ENCODE results near the gene TCL1B. TPM values are rescaled to one million over a fixed set of nuclear protein-coding genes. Genes with fewer than 3 reads are reported as not detected.
"Not testable (repeated sequence)": the region's sequence is repeated elsewhere in the genome, so short reads cannot be mapped to it uniquely, and the experiment has no call there.

The TCL1B gene
- not detected in 2 replicates for total RNA-seq

DNA sequence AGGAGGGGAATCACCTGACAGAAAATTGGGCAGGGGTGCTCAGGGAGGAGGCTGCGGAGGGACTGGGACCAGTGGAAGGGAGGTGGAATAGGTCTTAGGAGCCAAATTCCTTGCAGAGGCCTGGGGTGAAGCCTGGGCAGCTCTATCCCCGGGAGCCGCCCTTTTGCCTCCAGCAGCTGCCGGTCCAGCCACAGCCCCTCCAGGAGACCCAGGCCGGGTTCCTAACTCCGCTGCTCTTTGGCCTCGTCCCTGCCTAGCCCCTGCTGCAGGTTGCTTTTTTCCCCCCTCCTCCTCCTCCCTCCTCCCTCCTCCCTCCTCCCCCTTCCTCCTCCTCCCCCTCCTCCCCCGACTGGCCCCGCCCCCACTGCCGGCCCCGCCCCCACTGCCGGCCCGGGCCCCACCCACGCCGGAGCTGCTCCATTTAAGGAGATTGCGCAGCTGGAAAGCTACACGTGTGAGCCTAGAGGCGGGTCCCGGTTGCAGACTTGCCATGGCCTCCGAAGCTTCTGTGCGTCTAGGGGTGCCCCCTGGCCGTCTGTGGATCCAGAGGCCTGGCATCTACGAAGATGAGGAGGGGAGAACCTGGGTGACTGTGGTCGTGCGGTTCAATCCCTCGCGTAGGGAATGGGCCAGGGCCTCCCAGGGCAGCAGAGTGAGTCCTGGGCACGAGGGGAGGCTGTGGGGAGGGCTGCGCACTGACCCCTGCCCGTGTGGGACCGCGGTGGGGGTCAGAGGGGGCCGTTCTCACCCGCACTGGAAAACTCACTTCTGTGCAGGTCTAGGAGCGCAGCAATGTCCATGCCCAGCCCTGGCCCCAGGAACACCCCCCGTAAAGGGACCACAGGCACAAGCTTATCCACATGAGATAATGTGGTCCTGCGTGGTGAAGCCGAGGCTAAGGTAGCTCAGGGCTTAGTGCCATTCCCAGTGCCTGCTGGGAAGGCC lies at the start of gene TCL1B:
Gene TCL1B (plus strand): TSS at position 449 of the 945 bp plus-strand sequence. CDS start 42 bp downstream, at position 491.
- DNase-seq (ENCODE audit: low read depth in 2 of 2): no peak

DNA sequence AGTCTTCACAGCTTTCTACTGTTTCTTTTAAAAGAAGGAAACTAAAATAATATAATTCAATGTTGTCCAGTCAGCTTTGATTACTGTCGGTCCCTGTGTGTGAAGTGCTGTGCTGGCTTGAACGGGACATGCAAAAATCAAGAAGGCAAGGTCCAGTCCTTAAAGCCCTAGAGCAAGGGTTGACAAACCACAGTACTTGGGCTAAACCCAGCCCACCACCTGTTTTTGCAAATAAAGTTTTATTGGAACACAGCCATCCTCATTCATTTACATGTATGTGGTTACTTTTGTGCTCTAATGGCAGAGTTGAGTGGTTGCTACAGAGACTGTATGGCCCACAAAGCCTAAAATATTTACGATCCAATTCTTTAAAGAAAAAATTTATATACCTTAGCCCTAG lies 41.2 kb upstream of the TCL1B start:
- DNase-seq (ENCODE audit: low read depth in 2 of 2): no peak

DNA sequence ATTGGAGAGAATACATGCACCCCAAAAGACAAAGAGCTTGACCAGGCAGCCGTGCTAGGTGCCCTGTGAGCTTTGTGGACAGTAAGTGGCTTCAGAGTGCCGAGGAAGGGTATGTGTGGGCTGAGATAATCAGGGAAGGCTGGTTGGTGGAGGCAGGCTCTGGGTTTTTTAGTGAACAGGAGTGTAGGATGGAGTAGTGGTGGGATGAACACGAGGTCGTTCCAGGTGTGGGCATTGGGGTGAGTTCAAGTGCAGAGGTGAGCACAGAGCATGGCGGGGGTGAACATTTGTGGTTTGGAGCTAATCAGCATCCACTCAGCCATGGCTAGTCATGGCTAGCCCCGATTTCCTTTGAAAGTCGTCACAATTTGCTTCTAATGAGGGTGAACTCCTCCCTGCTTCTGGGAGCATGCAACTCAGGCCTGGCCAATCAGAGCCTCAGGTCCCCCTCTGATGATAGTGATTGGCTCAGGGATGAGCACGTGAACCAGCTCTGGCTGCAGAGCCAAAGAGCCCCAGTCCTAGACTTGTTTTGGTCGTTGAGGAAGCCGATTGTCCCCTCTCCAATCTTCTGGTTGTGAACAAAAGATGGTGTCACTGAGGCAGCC lies 40.7 kb upstream of the TCL1B start:
- DNase-seq (ENCODE audit: low read depth in 2 of 2): no peak

DNA sequence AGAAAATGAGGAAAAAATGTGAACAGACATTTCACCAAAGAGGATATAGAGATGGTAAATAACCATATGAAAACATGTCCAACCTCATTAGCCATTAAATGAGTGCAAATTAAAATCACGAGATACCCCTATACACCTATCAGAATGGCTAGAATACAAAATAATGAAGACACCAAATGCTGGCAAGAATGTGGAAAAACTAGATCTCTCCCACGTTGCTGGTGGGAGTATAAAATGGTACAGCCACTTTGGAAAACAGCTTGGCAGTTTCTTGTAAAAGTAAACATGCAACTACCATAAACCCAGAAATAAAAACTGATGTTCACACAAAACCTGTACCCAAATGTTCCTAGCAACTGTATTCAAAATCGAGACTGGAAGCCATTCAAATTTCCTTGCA lies 38.3 kb upstream of the TCL1B start:
- no peak for DNase-seq (ENCODE audit: low read depth in 2 of 2)

GRCh38 chr14:95649230-95649629 lies 37.0 kb upstream of the TCL1B start:
- no peak for DNase-seq (ENCODE audit: low read depth in 2 of 2)

DNA sequence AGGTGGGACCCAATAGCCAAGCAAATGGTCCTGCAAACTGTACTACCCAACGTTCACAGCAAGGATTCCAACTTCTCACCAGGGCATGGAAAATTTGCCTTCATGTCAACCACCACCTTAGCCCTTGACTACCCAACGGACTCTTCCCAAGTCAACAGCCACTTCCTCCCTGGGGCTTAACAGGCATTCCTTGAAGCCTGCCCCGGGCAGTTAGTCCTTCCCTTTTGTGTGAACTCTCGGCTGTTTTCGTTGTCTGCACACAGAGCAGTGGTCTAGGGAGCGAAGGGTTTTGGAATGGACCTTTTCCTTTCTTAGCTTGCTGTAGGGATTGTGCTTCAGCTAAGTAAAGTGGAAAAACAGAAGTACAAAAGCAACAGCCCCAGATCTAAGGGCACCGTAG lies 35.2 kb upstream of the TCL1B start:
- no peak for DNase-seq (ENCODE audit: low read depth in 2 of 2)

DNA sequence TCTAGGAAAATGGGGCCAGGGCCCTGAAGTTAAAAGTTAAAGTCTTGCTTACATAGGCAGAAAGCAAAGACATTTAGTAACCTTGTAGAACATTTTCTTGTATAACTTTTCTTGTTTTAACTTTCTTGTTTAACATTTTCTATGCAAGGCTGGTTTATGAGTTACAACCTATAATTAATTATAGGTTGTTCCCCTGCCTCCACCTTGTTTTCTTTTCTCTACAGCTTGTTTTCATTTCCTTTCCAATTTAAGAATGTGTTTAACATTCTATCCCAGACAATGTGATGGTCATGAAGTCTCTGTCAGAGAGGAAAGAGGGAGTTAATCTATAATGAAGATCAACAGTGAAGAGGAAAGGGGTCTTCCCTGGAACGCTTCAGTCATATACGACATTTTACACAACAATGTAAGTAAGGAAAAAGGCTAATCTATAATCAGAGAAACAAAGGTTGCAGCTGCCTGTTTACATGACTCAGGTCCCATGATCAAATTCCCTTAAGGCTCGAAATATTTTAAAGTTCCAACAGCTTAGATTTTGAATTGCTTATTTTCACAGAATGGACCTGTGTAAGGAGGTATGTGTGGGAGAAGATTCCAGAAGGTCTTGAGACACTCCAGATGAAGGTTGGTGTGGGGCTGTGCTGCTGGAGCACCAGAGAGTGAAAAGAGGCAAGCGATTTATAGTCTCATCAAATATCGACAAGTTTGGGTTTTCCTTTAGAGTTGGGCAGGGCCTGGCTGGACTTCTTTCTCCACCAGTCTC lies 34.2 kb upstream of the TCL1B start:
- no peak for DNase-seq (ENCODE audit: low read depth in 2 of 2)

DNA sequence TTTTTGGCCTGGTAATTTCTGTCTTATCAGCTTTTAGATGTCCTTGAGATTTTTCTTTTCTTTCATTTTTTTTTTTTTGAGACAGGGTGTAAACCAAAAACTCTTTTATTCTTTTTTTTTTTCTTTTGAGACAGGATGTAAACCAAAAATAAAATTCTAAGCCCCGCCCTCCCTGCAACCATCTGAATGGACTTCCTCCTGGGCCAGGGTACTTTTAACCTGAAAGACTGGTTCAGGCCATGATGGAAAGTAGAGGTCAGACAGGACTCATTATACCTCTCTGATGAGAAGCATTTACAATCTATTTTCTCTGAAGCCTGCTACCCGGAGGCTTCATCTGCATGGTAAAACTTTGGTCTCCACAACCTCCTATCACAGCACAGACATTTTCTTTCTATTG lies 33.5 kb upstream of the TCL1B start:
- DNase-seq (ENCODE audit: low read depth in 2 of 2): no peak

DNA sequence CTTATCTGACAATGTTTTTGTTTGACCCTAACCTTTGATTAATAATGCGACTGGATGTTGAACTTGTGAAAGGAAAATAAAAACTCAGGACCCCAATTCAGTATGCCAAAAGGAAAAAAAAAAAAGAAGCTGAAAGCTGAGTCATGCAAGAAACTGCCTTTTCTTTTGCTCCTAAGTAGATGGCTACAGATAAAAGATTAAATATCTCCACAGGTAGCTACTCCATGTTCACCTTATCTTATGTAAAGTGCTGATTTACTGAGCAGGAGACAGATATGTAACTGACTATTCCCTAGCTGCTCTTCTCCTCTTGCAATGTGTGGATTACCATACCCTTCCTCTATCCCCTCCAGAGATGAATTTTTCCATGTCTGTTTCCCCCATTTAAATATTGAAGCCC lies 30.8 kb upstream of the TCL1B start:
- DNase-seq (ENCODE audit: low read depth in 2 of 2): no peak

- no peak for DNase-seq (ENCODE audit: low read depth in 2 of 2)
These were observed 29.6 kb upstream of the TCL1B start for GRCh38 chr14:95656634-95657033.

- DNase-seq (ENCODE audit: low read depth in 2 of 2): no peak
These were observed 28.8 kb upstream of the TCL1B start for GRCh38 chr14:95657454-95657853.

DNA sequence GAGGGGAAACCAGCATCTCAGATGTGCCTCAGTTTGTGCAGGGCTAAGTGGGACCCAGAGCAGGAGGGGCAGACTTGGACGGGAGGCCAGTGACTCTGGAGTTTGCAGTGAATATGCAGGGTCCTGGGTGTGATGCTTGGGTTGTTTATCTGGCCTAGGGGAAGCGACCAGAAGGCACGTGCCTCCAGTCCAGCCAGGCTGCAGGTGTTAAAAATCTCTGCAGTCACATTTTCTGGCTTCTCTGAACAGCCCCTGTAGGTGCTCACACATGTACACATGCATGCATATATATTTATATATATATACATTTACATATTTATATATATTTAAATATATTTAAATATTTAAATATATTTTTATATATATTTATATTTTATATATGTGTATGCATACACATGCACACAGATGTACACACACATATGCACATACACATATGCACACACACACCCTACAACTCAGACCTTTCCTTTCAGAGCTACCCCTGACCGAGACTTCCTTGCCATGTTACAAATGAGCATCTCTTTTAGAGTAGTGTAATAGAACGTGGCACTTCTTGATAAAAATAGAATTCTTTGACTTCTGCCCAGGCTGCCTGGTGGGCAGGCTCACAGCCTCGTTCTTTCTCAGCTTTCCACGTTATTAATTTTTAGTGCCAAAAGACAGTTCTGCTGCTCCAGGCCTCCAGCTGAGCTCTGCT lies 26.8 kb upstream of the TCL1B start:
- DNase-seq (ENCODE audit: low read depth in 2 of 2): no peak

DNA sequence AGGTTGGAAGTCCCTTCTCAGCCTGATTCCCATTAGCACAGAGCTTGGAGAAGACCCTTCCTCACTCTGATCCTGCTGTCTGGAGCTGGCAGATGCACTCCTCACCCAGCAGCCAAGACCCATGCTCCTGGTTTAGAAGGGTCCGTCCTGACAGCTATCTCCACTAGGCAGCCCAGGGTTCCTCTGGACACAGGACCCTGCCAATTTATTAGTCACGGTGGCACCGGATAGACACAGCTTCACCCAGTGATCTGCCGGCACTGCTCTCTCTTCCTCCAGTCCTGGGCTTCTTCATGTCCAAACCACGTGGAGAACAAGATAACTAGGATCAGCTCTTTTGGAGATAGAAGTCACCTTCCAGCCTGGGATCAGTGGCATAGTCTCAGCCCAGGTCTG lies 26.2 kb upstream of the TCL1B start:
- DNase-seq (ENCODE audit: low read depth in 2 of 2): no peak

- no peak for DNase-seq (ENCODE audit: low read depth in 2 of 2)
These were observed 25.3 kb upstream of the TCL1B start for GRCh38 chr14:95660651-95661515.

DNA sequence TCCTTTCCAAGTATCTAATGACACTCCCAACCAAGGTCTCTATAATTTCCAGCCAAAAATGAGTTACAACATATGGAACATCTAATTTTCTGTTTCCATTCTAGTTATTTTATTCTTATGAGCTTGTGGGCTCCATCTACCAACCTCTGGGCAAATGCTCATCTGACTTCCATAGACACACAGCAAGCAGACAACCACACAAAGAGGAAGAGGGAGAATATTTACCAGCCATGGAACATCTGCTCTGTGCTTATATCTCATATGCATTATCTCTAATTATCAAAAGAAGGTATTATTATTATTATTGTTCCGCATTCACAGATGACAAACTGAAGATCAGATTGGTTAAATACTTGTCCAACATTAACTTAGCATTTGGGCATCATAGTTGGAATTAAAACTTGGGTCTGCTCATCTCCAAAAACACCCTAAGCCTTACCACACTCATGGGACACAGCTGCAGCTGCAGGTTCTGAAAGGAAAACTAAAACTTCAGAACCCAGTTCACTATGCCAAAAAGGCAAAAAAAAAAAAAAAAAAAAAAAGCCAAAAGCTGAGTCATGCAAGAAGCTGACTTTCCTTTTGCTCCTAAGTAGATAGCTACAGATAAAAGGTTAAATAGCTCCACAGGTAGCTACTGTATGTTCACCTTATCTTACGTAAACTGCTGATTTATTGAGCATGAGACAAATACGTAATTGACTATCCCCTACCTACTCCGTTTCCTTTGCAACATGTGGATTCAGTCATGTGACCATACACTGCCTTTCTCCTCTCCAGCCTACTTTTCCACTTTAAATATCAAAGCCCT lies 23.6 kb upstream of the TCL1B start:
- no peak for DNase-seq (ENCODE audit: low read depth in 2 of 2)

GRCh38 chr14:95663226-95663797 lies 22.9 kb upstream of the TCL1B start:
- no peak for DNase-seq (ENCODE audit: low read depth in 2 of 2)

DNA sequence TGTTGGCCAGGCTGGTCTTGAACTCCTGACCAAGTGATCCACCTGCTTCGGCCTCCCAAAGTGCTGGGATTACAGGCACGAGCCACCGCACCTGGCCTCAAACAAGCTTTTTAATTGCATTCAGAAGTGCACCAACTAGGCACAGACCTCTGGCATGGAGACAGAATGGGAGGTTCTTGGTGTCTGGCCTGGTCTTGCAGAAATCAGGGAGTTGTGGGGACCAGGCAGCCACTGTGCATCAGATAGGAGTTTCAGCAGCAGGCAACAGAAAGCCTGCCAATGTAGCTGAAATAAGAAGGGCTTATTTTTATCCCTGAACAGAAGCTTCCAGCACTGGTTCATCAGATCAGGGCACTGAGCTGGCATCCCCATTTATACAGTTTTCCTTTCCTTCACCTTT lies 22.2 kb upstream of the TCL1B start:
- DNase-seq (ENCODE audit: low read depth in 2 of 2): no peak

GRCh38 chr14:95664546-95664945 lies 21.7 kb upstream of the TCL1B start:
- DNase-seq (ENCODE audit: low read depth in 2 of 2): no peak

GRCh38 chr14:95665530-95665929 lies 20.7 kb upstream of the TCL1B start:
- DNase-seq (ENCODE audit: low read depth in 2 of 2): not testable (repeated sequence)
